OCI-M2 (cell line): ENCODE results near the gene EPB42.
"Not testable (repeated sequence)": the region's sequence is repeated elsewhere in the genome, so short reads cannot be mapped to it uniquely, and the experiment has no call there.

Experiments used
- DNase-seq: peaks from one replicate; lab custom pipeline; 2025; ENCODE audit not compliant: unreplicated experiment; lab: John Stamatoyannopoulos, UW

The EPB42 gene

DNA sequence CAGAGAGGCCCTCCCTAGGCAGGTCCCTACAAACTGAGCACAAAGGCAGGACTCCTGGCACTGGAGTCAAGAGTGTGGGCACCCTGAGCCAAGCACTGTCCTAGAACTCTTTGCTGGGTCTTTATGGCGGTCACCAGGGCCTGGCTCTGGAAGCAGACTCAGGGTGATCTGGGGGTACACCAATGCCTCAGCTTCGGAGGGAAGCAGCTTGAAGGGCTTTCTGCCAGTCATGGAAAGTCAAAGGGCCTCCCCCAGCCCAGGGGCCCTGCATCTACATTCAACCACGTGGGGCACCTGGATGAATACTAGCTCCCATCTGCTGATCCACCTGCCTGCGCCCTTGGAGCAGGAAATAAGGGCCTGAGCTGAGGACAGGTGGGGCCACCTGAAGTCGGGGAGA lies 7.4 kb downstream of the EPB42 start:
- no peak for DNase-seq

DNA sequence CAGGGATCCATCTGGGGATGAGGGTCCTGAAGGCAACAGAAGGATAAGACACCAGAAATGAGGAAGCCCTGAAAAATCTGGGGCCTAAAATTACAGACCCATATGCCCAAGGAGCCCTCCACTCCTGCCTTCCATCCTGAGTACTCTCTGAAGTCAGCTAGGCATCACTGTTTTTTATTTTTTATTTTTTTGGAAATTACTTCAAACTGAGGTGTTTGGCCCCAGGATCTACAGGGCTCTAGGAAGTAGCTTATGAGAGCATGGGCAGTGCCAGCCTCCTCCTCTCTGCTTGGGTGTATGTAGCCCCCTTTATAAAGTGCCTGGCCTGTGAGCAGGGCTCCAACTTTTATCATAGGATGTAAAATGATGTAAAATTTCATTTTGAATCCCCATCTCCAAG lies 7.9 kb downstream of the EPB42 start:
- no peak for DNase-seq

DNA sequence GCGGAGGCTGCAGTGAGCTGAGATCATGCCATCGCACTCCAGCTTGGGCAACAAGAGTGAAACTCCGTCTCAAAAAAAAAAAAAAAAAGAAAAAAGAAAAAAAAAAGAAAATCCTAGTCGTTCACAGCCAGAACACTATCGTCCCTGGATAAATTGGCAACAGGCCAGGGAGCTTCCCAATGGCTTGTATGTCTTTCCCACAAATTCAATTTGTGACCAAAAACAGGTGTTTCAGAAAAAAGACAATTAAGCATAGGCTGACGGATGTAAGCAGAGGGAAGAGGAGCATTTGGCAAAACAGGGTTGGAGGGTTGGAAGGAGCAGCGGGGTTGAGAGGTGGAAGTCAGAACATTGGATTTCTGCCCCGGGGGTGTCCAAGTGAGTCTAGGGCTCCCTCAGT lies 8.5 kb downstream of the EPB42 start:
- DNase-seq = no peak

DNA sequence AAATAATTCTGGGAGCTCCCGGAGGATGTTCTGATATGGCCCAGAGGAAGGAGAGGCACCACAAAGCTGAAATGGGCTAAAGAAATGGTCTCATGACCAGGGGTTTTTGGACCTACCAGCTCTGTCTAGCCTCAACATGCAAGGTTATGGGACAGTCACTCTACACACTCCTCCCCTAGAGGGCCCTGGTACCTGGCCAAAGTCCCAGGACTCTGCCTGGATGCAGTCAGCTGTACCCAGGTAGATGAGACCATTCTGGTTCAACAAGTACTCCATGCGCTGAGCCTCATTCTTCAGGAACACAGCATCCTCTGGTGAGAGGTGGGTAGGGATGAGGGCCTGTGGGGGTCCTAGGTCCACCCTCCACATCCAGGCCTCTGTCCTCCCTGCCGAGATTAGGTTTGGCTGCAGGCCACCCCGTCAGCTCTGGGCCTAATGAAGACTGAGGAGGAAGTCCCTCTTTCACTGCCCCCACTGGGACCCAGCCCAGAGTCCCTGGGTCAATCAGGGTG lies 9.5 kb downstream of the EPB42 start:
- no peak for DNase-seq

DNA sequence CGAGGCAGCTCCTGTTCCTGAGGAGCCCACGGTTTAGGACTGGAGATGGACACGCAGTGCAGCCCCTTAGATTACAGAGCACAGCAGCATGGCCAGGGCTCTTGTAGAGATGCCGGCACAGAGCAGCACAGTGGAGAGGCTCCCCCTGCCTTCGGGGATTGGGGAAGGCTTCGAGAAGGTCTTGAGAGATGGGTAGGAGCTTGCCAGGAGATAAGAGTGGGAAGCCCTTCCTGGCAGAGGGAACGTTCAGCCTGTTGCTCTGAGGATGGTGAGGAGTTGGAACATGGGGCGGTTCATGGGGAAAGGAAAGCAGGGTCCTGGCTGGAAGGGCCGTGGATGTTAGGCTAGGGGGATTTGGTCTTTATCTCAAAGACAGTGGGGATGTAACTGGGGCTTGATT lies 10.0 kb downstream of the EPB42 start:
- no peak for DNase-seq

DNA sequence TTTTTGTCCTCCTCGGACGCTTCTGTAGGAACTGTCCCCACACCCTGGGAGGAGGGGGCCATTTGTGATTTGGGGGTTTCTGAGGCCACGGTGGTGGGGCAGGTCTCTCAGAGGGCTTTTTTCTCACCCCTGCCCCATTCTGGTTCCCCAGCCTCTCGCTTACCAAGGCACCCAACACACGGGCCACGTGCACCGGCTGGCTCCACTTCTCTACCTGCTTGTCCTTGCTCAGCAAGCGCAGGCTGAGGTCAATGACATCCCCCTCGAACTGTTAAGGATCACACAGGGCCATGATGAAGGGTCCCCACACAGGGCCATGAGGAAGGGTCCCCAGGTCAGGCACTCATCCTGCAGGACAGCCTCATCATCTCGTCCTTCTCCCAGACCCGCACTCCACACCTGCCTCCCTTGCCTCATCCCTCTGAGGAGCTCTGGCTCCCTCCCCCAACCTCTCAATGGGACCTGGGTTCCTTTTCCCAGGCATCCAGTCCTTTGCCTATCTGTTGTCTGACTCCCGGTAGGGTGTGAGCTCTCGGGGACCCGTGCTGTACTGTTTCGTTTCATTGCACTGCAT lies 10.6 kb downstream of the EPB42 start:
- DNase-seq = no peak

DNA sequence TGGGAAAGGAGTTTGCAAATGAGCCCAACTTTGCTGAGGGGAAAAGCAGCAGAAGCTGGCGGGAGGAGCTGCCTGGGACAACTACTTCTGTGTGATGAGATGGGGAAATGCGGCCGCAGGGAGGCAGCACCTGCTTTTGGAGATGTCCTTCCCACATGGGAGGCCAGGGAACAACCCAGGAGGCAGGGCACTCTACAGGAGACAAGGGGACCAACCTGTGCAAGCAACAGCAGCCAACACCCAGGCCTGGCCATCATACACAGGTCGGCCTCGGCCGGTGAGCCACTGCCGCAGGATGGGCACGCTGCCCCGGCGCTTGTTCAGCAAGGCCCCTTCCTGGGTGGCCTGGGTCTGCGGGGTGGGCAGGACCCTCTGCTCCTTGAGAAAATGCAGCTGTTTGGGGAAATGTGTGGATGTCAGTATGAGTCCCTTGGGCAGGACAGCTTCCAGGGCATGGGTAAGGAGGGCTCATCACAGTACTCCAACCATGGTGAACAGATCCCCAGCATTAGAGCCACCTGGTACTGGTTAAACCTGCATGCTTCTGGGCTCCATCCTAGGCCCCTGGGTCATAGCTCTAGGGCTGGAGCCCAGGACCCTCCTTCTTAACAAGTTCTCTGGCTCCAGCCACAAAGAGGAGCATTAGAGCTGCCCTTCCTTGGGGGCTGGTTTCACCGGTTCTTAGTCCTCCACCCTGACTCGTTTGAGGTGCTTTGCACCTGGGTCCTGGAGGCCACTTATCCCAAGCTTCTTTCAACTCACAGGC lies 11.6 kb downstream of the EPB42 start:
- DNase-seq = no peak

DNA sequence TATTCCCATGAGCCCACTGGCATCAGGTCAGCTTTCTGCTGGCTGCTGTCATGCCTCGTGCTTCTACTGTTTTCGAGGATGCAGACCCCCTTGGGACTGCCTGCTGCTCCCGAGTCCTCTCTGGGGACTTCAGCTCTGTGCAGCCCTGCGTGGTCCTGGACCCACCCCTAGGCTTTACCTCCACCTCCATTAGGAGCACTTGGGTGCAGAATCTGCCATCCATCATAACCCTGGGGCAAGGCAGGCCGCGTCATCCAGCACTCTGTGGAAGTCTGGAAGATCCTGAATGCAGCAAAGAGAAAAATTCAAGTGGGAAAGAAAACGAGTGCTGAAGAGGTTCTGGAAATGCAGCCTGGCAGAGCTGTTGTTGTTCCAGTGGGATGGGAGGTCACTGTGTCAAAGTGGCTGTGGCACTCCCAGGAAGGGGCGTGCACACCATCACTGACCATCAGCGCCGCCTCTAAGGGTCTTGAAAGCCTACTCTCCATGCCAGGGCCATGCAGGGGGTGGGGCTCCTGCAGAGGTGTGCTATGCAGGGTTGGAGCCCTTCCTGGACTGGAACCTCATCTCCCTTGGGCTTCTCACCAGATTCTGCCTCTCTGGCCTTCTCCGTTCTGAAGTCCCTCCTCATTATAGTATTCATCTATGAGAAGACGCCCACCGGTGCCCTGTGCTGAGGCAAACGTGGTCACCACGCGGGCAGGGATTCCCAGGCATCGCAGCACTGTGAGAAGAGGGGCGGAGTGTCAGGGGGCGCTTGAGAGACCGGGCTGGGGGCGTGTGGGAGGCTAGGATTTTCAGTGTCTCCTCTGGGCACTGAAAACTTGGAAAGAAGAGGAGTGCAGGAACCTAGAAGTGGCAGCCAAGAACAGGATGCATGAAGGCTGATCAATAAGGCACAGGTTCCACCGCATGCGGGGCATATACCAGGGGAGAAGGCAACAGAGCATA lies 12.5 kb downstream of the EPB42 start:
- DNase-seq = no peak

DNA sequence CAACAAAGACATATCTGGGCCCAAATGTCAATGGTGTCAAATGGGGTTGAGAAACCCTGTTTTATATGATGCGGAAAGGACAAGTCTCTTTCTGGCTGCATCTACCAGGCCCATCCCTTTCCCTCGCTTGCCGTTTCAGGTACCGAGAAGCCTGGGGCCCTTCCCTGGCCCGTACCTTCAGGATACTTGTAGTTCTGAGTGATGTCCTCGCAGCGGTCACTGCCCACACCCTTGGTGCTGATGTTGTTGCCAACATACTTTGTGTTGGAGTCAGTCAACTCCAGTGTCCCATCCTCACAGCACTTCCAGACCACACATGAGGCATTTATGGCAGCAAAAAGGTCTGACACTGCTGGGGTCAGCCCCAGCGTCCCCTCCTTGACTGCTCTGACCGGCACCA lies 13.8 kb downstream of the EPB42 start:
- no peak for DNase-seq

DNA sequence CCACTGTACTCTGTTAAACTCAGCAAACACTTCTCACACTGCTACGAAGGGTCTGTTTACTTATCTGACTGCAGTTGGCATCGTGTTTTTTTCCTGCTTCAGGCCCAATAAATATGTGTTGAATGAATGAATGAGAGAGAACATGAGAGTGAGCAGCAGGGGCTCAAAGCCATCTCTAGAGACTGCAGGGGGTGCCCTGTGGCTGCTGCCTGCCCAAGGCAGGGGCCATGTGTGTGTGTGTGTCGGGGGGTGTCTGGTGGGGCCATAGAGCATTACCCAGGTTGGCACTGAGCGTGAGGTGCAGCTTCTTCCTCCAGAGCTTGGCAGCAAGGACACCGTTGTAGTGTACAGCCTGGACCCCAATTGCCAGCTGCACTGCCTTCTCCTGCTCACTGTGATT lies 14.8 kb downstream of the EPB42 start:
- DNase-seq = no peak

DNA sequence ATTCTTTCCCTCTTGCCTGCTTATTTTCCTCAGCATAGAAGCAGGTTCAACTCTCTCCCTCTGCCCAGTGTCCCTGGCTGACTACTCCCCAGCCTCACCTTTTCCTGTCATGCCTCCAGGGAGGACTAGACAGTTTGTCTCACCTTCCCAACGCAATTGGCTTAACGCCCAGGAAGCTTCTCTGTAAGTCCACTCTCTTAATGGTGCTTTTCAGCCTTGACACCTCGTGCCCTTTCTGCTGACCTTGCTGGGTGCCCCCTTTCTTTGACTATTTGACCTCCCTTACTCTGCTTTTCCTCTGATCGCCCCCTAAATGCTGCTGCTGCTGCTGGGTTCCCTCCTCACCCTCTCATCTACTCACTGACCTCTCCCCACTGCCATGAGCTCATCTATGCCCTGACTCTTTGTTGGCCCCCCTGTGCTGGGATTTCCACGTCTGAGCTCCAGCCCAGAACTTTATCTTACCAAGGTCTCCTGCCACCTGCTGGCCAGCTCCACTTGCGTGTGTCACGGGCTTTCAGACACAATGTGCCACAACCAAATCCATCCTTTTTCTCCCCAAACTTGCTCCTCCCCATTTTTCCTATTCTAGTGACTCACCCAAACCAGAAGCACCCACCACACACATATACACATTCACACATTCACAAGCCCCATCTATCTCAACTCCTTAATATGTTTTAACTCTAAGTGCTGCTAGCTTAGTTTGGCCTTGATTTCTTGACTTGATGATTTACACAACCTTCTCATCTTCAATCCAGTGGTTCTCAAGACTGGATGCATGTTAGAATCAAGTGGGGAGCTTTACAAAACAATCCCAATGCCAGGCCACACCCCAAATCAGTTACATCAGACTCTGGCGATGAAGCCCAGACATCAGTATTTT lies 16.6 kb downstream of the EPB42 start:
- DNase-seq = no peak

DNA sequence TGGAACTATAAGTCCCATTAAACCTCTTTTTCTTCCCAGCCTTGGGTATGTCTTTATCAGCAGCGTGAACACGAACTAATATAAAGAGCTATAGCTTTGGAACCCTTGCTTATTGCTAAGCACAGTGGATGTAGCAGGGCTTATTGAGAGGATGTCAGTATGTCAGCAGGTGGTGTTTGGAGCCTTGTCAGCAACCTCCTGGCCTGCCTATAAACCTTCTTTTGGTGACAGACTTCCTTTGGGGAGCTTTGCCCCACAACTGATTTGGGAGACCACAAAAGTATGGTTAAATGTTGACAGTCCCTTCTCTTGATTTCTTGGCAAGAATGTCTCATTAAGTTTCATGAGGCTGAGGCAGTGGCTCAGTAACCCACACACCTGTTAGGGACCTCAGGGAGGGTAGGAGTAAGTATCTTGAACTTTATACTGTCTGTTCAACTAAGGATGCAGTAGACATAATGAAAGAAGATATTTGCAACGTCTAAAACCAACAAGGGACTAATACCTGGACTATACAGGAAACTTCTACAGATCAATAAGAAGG lies 20.8 kb downstream of the EPB42 start:
- DNase-seq = no peak

DNA sequence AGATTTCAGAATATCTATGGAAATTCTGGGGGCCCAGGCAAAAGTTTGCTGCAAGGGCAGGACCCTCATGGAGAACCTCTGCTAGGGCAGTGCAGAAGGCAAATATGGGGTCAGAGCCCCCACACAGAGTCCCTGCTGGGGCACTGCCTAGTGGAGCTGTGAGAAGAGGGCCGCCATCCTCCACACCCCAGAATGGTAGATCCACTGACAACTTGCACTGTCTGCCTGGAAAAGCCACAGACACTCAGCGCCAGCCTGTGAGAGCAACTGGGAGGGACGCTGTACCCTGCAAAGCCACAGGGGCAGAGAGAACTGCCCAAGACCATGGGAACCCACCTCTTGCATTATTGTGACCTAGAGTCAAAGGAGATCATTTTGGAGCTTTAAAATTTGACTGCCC lies 21.8 kb downstream of the EPB42 start:
- no peak for DNase-seq

DNA sequence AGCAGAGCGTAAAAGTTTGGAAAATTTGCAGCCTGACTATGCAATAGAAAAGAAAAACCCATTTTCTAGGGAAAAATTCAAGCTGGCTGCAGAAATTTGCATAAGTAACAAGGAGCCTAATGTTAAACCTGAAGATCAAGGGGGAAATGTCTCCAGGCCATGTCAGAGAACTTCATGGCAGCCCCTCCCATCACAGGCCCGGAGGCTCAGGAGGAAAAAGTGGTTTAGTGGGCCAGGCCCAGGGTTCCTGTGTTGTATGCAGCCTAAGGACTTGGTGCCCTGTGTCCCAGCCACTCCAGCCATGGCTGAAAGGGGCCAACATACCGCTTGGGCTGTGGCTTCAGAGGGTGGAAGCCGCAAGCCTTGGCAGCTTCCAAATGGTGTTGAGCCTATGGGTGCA lies 22.3 kb downstream of the EPB42 start:
- DNase-seq = not testable (repeated sequence)

DNA sequence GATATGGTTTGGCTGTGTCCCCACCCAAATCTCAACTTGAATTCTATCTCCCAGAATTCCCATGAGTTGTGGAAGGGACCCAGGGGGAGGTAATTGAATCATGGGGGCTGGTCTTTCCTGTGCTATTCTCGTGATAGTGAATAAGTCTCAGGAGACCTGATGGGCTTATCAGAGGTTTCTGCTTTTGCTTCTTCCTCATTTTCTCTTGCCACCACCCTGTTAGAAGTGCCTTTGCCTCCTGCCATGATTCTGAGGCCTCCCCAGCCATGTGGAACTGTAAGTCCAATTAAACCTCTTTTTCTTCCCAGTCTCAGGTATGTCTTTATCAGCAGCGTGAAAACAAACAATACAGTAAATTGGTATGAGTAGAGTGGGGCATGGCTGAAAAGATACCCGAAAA lies 23.0 kb downstream of the EPB42 start:
- DNase-seq = not testable (repeated sequence)

DNA sequence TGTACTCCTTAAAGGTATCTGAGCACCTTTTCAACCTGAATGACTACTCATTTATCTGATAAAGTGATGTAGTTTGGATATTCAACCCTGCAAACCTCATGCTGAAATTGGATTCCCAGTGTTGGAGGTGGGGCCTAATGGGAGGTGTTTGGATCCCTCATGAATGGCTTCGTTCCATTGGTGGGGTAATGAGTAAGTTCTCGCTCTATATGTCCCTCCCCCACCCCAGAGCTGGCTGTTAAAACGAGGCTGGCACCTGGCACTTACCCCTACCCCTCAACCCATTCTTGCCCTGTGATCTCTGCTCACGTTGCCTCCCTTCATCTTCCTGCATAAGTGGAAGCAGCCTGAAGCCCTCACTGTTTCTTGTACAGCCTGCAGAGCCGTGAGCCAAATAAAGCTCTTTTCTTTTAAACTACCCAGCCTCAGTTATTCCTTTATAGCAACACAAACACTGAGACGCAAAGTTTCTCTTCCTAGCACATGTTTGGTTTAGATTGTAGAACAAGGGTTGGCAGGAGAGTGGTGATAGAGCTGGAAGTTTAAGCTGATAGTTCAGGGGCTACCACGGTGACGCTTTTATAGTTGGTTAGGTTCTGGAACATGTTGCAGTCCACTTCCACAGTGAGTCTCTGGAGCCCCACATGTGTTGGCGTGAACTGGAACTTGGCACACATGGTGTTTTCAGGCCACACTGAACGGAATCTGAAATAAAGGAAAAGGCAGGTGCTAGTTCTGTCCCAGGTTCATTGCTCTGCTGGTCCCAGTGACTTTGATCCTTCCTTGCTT lies 23.9 kb downstream of the EPB42 start:
- DNase-seq = no peak

DNA sequence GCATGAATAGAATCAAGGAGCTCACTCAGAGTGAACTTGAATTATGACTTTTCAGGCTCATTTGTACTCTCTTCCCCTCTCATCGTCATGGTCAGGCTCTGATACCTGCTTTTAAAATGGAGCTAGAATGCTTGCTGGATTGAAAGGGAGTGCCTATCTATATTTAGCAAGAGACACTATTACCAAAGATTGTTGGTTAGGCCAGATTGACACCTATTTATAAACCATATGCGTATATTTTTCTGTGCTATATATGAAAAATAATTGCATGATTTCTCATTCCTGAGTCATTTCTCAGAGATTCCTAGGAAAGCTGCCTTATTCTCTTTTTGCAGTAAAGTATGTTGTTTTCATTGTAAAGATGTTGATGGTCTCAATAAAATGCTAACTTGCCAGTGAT lies 26.0 kb downstream of the EPB42 start:
- DNase-seq = no peak

DNA sequence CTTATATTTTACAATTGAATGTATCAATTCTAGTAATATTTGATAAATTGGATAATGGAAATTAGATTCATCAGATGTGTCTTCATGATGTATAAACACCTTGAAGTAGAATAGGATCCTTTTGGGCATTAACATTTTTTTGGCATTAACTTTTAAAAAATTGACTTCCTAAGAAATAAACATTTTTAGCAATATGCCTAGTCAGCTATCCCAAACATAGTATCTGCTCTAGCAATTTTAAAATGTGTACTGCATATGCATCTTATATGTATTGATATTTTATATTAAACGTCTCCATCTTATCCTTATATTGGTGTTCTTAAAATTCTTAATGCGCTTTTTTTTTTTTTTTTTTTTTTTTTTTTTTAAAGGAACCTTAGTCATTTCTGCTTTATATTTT lies 27.1 kb downstream of the EPB42 start:
- DNase-seq = no peak

DNA sequence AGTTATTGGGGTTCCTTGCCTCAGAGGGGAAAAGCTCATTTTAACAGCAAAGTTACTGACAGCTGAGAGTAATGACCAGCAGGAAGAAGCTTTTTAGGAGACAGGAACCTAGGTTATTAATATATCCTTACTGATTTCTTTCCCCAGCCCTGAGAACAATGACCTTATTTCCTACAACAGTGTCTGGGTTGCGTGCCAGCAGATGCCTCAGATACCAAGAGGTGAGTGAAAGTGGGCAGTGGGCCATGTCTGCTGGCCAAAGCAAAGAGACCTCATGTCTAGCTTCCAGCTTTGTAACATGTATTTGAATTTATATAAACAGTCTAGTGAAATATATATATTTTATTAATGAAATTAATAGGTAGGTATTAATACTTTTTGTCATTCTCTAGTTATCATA lies 30.6 kb downstream of the EPB42 start:
- no peak for DNase-seq

DNA sequence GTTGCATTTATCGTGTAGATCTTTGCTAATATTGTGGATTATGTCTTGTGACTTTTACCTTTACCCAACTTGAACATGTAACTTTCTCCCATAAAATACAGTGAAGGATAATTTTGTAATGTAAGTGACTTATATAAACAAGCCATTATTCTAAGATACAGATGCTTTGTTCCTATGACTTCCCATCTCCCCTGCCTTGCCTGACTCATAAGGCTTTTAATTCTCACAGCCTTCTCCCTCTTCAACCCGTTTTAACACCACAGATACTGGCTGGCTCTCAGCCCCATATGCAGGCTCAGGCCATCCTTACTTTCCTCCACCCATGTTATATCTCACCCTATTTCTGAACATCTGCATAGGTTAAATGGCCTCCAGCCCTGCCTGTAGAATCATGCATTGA lies 31.5 kb downstream of the EPB42 start:
- DNase-seq = no peak
